ENCODE results near the gene SLC16A14. TPM values are rescaled to one million over a fixed set of nuclear protein-coding genes. Genes with fewer than 3 reads are reported as not detected.

Gene SLC16A14
- polyA plus RNA-seq, 1 donor = 1.9 TPM

- Histone ChIP-seq H3K36me3 (ENCODE audit: control insufficient read depth, insufficient read depth, low read length) (no peaks in the 10 kb centered on the region), H3K27ac (ENCODE audit: low read length) (no peak overlapping the region)
Observed at GRCh38 chr2:230000118-230000841, 68.4 kb downstream of the SLC16A14 start.

GRCh38 chr2:229997565-229997964 is 71.2 kb downstream of the SLC16A14 start:
- DNase-seq = no peak
- Histone ChIP-seq H3K27ac (ENCODE audit: low read length) (no peak overlapping the region), H3K4me1 (ENCODE audit: control insufficient read depth, insufficient read depth, low read length) (no peaks in the 10 kb centered on the region), H3K27me3 (ENCODE audit: control insufficient read depth, insufficient read depth, low read length) (no peaks in the 10 kb centered on the region), H3K9me3 (ENCODE audit: control insufficient read depth, low read depth, low read length) (no peaks in the 10 kb centered on the region), H3K36me3 (ENCODE audit: control insufficient read depth, insufficient read depth, low read length) (no peaks in the 10 kb centered on the region), H3K4me3 (ENCODE audit: low read length) (no peak overlapping the region)
- whole genome bisulfite sequencing (ENCODE audit: insufficient coverage, low lambda C conversion rate) = no CpG with 5 or more reads among the region's 3 CpGs

More at GRCh38 chr2:230000118-230000841, 68.4 kb downstream of the SLC16A14 start:
- no peaks in the 10 kb centered on the region for H3K9me3 ChIP-seq (ENCODE audit: control insufficient read depth, low read depth, low read length)
- H3K27me3 ChIP-seq (ENCODE audit: control insufficient read depth, insufficient read depth, low read length) = no peaks in the 10 kb centered on the region
- H3K4me3 ChIP-seq (ENCODE audit: low read length) = no peak overlapping the region
- no peak for DNase-seq
- WGBS (ENCODE audit: insufficient coverage, low lambda C conversion rate) = 100% methylated on average over 1 of the region's 6 CpGs
- H3K4me1 ChIP-seq (ENCODE audit: control insufficient read depth, insufficient read depth, low read length) = no peaks in the 10 kb centered on the region

GRCh38 chr2:229996320-229996719 is 72.4 kb downstream of the SLC16A14 start:
- Histone ChIP-seq H3K4me1 (ENCODE audit: control insufficient read depth, insufficient read depth, low read length) (no peaks in the 10 kb centered on the region), H3K4me3 (ENCODE audit: low read length) (no peak overlapping the region), H3K27me3 (ENCODE audit: control insufficient read depth, insufficient read depth, low read length) (no peaks in the 10 kb centered on the region), H3K36me3 (ENCODE audit: control insufficient read depth, insufficient read depth, low read length) (no peaks in the 10 kb centered on the region), H3K27ac (ENCODE audit: low read length) (no peak overlapping the region), H3K9me3 (ENCODE audit: control insufficient read depth, low read depth, low read length) (no peaks in the 10 kb centered on the region)
- WGBS (ENCODE audit: insufficient coverage, low lambda C conversion rate) = 80% methylated on average over 1 of the region's 4 CpGs
- DNase-seq = no peak

- Histone ChIP-seq H3K9me3 (ENCODE audit: control insufficient read depth, low read depth, low read length) (no peaks in the 10 kb centered on the region), H3K4me1 (ENCODE audit: control insufficient read depth, insufficient read depth, low read length) (no peaks in the 10 kb centered on the region), H3K4me3 (ENCODE audit: low read length) (no peak overlapping the region), H3K27ac (ENCODE audit: low read length) (no peak overlapping the region), H3K36me3 (ENCODE audit: control insufficient read depth, insufficient read depth, low read length) (no peaks in the 10 kb centered on the region), H3K27me3 (ENCODE audit: control insufficient read depth, insufficient read depth, low read length) (no peaks in the 10 kb centered on the region)
- 100% methylated on average over 2 of the region's 6 CpGs for WGBS (ENCODE audit: insufficient coverage, low lambda C conversion rate)
- DNase-seq = no peak
Observed at GRCh38 chr2:229993236-229993635, 75.5 kb downstream of the SLC16A14 start.

Other genes starting within 250 kb of the SLC16A14 start
- 99.3 TPM for gene TRIP12, start 146.9 kb downstream of the SLC16A14 start, polyA plus RNA-seq
- gene FBXO36, start 146.4 kb downstream of the SLC16A14 start, polyA plus RNA-seq = 2.6 TPM
- 16.5 TPM for gene SP110, start 151.1 kb upstream of the SLC16A14 start, polyA plus RNA-seq
- 2.2 TPM for gene SP140, start 156.8 kb upstream of the SLC16A14 start, polyA plus RNA-seq